ENCODE data around the gene NT5C3B. TPM values are rescaled to one million over a fixed set of nuclear protein-coding genes. Genes with fewer than 3 reads are reported as not detected.
"Not testable (repeated sequence)": the region's sequence is repeated elsewhere in the genome, so short reads cannot be mapped to it uniquely, and the experiment has no call there.

The NT5C3B gene
- total RNA-seq (2014; rRNA removed; shearing (Covaris generic)), result 75.8 and 77.8 TPM in 2 replicates

GRCh38 chr17:41835800-41836549, at the start of gene NT5C3B:
Gene NT5C3B (minus strand): TSS chr17:41836232. CDS start chr17:41836193, 39 bp downstream.
- in situ Hi-C loops (cut with HindIII; ENCODE audit: low sequenced_read_pairs), result no loop called here
- peak; percentile 63 for DNase-seq (ENCODE audit: low spot score)

DNA sequence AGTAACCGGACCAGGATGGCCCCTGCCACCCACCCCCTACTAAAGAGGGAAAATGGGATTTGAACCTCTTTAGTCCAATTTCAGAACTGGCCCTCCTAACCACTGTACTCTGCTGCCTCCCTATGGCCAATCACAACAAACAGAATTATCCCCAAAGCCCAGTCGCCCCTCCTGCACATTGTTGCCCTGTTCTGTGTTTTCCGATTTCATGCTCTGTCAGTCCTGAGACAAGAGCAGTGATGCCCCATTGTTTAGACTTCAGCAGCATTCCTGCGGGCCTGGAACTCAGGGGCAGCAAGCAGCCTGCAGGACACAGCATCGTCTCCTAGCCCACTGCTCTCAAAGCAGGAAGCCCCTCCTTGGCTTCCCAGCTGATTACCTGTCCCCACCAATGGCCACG, 49.7 kb upstream of the NT5C3B start:
- in situ Hi-C loops (cut with HindIII; ENCODE audit: low sequenced_read_pairs), result no loop called here
- DNase-seq (ENCODE audit: low spot score), result peak; percentile 17

DNA sequence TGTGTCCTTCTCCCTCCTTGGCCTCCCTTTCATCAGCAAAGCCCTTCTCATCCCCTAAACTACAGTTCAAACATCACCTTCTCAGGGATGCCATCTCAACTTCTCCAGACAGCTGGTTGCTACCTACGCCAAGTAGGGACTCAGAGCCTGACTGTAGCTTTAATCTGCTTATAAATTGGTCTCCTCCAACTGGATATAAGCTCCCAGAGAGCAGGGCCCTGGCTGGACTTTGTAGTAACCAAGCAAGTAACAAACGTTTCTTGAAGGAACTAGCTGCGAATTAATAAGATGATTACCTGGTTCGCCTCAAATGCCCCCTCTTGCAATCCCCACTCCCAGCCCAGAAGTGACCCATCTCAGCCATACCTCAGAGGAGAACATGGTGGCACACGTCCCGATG, 46.7 kb upstream of the NT5C3B start:
- DNase-seq (ENCODE audit: low spot score), result no peak
- in situ Hi-C loops (cut with HindIII; ENCODE audit: low sequenced_read_pairs), result no loop called here

DNA sequence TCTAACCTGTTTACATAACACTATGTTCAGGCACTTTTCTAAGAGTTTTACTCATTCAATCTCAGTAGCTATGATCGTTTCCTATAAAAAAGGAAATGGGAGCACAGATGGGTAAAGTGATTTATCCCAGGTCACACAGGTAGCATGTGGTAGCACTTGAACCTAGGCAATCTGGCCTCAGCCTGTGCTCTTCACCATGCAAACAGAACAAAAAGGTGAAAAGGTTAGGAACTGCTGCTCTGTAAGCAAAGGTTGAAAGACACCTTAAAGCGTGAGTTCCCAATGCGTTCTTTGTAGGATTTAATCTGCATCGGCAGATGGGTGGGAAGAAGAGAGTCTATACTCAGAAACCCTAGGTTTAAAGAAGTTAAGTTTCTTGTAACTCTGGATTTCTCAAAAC, 44.1 kb upstream of the NT5C3B start:
- in situ Hi-C loops (cut with HindIII; ENCODE audit: low sequenced_read_pairs), result no loop called here
- DNase-seq (ENCODE audit: low spot score), result no peak

DNA sequence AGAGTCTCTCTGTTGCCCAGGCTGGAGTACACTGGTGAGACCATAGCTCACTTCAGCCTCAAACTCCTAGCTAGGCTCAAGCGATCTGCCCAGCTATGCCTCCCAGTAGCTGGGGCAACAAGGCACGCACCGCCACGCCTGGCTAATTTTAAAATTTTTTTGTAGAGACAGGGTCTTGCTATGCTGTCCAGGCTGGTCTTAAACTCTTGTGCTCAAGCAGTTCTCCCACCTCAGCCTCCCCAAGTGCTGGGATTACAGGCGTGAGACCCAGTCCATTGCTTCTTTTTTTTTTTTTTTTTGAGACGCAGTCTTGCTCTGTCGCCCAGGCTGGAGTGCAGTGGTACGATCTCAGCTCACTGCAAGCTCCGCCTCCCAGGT, 38.2 kb upstream of the NT5C3B start:
- DNase-seq (ENCODE audit: low spot score); in situ Hi-C loops (cut with HindIII; ENCODE audit: low sequenced_read_pairs): not testable (repeated sequence)

- DNase-seq (ENCODE audit: low spot score), result no peak
- in situ Hi-C loops (cut with HindIII; ENCODE audit: low sequenced_read_pairs), result no loop called here
Observed at GRCh38 chr17:41873559-41874292, 37.7 kb upstream of the NT5C3B start.

DNA sequence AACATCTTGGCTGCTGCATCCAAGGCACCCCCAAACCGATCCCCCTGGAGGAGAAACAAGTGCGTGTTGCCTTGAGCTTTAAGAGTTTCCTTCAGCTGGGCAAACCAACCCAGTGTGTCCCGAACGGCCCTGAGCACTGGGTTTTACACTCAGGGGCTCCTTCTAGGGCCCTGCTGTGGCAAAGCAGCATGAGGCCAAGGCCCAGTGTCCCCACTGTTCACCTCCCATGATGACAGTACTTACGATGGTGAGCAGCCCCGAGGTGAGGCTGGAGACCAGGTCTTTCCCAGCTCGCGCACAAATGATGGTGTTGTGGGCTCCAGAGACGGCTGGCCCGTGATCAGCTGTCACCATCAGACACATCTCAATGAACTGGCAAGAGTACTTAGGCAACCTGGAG, 35.8 kb upstream of the NT5C3B start:
- in situ Hi-C loops (cut with HindIII; ENCODE audit: low sequenced_read_pairs), result no loop called here

GRCh38 chr17:41870627-41871026, 34.6 kb upstream of the NT5C3B start:
- DNase-seq (ENCODE audit: low spot score), result no peak

More for the DNA sequence above, 35.8 kb upstream of the NT5C3B start:
- no peak for DNase-seq (ENCODE audit: low spot score)

GRCh38 chr17:41870097-41870496, 34.1 kb upstream of the NT5C3B start:
- no peak for DNase-seq (ENCODE audit: low spot score)
- in situ Hi-C loops (cut with HindIII; ENCODE audit: low sequenced_read_pairs), result no loop called here

More at GRCh38 chr17:41870627-41871026, 34.6 kb upstream of the NT5C3B start:
- in situ Hi-C loops (cut with HindIII; ENCODE audit: low sequenced_read_pairs), result no loop called here

GRCh38 chr17:41869426-41869825, 33.4 kb upstream of the NT5C3B start:
- no peak for DNase-seq (ENCODE audit: low spot score)
- in situ Hi-C loops (cut with HindIII; ENCODE audit: low sequenced_read_pairs), result no loop called here

DNA sequence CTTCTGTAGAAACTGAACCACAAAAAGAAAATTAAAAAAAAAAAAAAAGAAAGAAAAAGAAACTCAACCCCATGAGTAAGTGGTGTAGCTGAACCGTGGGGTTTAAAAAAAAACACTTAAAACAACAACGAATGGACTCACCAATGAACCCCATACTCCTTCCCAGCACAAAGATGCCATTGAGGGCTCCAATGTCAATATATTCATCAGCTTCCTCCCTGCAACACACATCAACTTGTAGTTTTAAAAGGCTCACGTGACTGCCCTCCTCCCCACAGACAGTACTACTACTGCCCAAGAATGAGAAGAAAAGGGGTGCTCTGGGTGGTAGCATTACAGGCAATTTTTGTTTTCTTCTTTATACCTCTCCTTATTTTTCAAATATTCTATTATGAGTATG, 32.5 kb upstream of the NT5C3B start:
- DNase-seq (ENCODE audit: low spot score), result no peak
- in situ Hi-C loops (cut with HindIII; ENCODE audit: low sequenced_read_pairs), result no loop called here

DNA sequence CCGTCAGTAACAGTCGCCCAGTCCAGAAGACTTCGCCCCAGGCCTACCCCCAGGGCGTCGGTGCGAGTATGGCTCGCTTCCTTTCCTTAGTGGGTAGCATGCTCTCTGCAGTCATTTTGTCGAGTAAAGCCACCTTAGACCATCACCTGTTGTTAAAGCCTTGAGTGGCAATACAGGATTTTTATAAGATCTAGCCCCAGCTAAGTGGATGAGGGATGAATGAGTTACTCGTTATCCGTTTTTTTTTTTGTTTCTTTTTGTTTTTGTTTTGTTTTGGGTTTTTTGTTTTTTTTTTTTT, 29.5 kb upstream of the NT5C3B start:
- in situ Hi-C loops (cut with HindIII; ENCODE audit: low sequenced_read_pairs), result no loop called here

DNA sequence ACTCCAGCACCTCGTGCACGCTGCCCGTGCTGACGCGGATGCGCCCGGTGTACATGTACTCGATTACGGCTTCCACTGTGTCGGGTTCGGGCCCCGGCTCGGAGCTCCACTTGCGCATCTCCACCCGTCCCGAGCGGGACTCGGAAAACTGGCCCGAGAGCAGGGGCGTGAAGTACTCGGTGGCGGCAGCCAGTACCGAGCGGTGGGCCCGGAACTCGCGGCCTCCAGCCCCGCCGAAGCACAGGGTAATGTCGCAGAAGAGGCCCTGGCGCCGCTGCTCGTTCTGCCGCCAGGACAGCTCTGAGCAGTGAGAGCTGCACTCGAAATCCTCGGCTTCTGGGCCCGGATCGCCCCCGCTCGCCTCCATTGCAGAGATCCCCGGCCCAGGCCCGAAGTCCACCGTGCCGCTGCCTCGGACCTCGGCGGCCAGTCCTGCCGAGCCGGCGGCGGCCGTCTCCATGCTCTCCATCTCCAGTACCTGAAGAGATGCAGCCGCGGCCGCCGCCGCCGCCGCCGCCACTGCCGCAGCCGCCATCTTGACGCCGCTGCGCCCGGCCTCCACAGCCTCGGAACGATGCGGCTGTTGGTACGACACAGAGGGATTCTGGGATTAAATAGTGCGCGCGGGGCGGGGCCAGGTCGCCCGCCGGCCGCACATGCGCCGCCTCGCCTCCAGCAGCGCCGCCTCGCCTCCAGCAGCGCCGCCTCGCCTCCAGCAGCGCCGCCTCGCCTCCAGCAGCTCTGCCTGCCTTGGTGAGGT, 29.0 kb upstream of the NT5C3B start, which contains the start of gene KLHL11:
KLHL11 (minus strand) TSS at position 588 of the 760 bp plus-strand sequence; CDS start at position 535, 53 bp downstream.
- in situ Hi-C loops (cut with HindIII; ENCODE audit: low sequenced_read_pairs), result no loop called here
- peak; percentile 90 for DNase-seq (ENCODE audit: low spot score)

More for the DNA sequence above, 29.5 kb upstream of the NT5C3B start:
- DNase-seq (ENCODE audit: low spot score), result no peak

GRCh38 chr17:41864498-41864835, 28.4 kb upstream of the NT5C3B start:
- no peak for DNase-seq (ENCODE audit: low spot score)
- in situ Hi-C loops (cut with HindIII; ENCODE audit: low sequenced_read_pairs), result no loop called here

- DNase-seq (ENCODE audit: low spot score), result peak; percentile 43
- in situ Hi-C loops (cut with HindIII; ENCODE audit: low sequenced_read_pairs), result no loop called here
Observed at GRCh38 chr17:41863074-41863848, 27.2 kb upstream of the NT5C3B start.

- in situ Hi-C loops (cut with HindIII; ENCODE audit: low sequenced_read_pairs), result no loop called here
- DNase-seq (ENCODE audit: low spot score), result no peak
Observed at GRCh38 chr17:41860254-41860931, 24.4 kb upstream of the NT5C3B start.

DNA sequence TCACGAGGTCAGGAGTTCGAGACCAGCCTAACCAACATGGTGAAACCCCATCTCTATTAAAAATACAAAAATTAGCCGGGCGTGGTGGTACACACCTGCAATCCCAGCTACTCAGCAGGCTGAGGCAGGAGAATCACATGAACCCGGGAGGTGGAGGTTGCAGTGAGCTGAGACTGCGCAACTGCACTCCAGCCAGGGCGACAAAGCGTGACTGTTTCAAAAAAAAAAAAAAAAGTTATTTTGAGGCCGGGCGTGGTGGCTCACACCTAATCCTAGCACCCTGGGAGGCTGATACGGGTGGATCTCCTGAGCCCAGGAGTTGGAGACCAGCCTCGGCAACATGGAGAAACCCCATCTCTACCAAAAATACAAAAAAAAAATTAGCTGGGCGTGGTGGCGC, 15.3 kb upstream of the NT5C3B start:
- in situ Hi-C loops (cut with HindIII; ENCODE audit: low sequenced_read_pairs); DNase-seq (ENCODE audit: low spot score): not testable (repeated sequence)

GRCh38 chr17:41849251-41849990, 13.4 kb upstream of the NT5C3B start:
- no peak for DNase-seq (ENCODE audit: low spot score)
- in situ Hi-C loops (cut with HindIII; ENCODE audit: low sequenced_read_pairs), result no loop called here

All from G401 (cell line).